GM20000 (cell line): ENCODE results near the gene DCLK1.

Source experiments
- DNase-seq: peaks from one replicate; pipeline ENCODE4 v3.0.0; 2012; ENCODE audit warnings: low spot score
- TF ChIP-seq, protein P1 (sequence below): IDR thresholded peaks from 2 replicates; pipeline ENCODE4 v1.5.1; 2012; ENCODE audit warnings: mild to moderate bottlenecking, control low read depth; ENCODE audit errors: extremely low read depth, missing control alignments

DCLK1 gene

GRCh38 chr13:35789335-35790165 lies 341.6 kb downstream of the DCLK1 start:
- TF ChIP-seq, protein P1, sequence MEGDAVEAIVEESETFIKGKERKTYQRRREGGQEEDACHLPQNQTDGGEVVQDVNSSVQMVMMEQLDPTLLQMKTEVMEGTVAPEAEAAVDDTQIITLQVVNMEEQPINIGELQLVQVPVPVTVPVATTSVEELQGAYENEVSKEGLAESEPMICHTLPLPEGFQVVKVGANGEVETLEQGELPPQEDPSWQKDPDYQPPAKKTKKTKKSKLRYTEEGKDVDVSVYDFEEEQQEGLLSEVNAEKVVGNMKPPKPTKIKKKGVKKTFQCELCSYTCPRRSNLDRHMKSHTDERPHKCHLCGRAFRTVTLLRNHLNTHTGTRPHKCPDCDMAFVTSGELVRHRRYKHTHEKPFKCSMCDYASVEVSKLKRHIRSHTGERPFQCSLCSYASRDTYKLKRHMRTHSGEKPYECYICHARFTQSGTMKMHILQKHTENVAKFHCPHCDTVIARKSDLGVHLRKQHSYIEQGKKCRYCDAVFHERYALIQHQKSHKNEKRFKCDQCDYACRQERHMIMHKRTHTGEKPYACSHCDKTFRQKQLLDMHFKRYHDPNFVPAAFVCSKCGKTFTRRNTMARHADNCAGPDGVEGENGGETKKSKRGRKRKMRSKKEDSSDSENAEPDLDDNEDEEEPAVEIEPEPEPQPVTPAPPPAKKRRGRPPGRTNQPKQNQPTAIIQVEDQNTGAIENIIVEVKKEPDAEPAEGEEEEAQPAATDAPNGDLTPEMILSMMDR = peak; percentile 24
- peak; percentile 25 for DNase-seq

DNA sequence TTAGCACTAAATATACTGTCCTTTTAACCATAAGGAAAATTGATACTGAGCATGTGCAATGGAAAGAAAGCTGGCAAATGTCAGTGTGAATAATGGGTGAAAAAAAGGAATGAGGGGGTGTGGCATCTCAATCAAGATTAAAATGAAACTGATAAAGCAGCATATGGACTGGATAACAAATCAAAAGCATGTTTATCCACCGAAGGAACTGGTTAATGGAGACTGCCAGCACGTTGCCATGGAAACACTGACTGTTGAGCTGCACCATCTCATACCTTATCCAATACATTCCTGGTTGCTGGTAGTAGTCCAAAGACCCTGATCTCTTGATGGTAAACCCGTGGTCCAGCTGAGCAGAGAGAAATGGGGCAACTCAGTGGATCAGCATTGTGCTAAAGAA lies 343.2 kb downstream of the DCLK1 start:
- no peak for DNase-seq
- TF ChIP-seq, protein P1 = no peak

- TF ChIP-seq, protein P1 = no peak
- DNase-seq = no peak
Measured at GRCh38 chr13:35785576-35786303, 345.4 kb downstream of the DCLK1 start.

GRCh38 chr13:35784286-35784951 lies 346.8 kb downstream of the DCLK1 start:
- no peak for DNase-seq
- TF ChIP-seq, protein P1 = no peak

- TF ChIP-seq, protein P1 = no peak
- no peak for DNase-seq
Measured at GRCh38 chr13:35782793-35783192, 348.4 kb downstream of the DCLK1 start.

DNA sequence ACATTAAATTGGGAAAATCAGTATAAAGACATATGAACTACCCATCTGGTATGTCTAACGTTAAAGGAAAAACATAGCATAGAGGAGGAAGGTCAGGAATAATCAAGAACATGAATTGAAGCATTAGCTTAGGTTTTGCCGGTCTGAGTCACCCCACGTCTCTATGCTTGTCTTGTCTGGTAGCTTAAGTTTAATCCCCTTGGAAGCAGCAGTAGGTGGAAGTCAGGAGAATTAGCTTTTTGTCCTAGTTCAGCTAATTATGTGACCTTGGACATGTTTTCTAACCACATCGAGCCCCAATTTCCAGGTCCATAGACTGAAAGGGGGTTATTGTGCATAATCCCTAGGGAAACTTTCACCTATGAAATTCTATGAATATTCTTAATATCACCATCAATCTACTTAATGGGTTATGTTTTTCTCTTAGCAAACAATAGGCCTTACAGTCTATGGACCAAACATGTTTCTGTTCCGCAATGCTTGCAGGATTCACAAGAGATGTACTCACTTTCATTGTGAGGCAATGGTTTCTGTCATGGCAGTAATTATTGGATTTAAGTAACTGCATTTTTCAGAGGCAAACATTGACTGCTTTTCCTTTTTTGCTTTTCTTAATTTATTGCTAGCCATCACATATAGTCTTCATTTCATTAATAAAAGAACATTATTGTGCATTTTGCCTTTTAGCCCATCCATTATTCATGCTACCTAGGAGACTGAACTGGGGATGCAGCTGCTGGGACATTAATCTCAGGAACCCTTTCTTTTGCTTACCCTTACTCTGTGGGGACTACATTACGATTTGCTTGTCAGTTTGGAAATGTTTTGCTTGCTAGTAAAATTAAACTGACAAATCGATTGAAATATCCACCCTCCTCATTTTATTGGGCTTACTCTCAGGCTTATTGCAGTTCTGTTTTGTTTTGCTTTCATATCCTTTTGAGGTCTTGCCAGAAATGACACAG lies 349.9 kb downstream of the DCLK1 start:
- DNase-seq = no peak
- TF ChIP-seq, protein P1 = no peak
